Ectodermal cell (in vitro differentiated cells): ENCODE data around the gene TMEM181. TPM values are rescaled to one million over a fixed set of nuclear protein-coding genes. Genes with fewer than 3 reads are reported as not detected.
A peak's percentile ranks its signal among the peaks of the same experiment; 100 is the strongest.

Experiments used
- H3K27ac ChIP-seq: 2 replicates; pipeline ENCODE4 v1.7.0; 2013; ENCODE audit warnings: mild to moderate bottlenecking, low read depth, low read length; ENCODE audit not compliant: insufficient read depth, poor library complexity, severe bottlenecking
- H3K27me3 ChIP-seq: 2 replicates; pipeline ENCODE4 v1.7.0; 2013; ENCODE audit warnings: mild to moderate bottlenecking, low read length; ENCODE audit not compliant: insufficient read depth, control insufficient read depth, poor library complexity, severe bottlenecking
- H3K36me3 ChIP-seq: one replicate; pipeline ENCODE4 v1.7.0; 2013; ENCODE audit warnings: low read length; ENCODE audit not compliant: control insufficient read depth, insufficient read depth
- H3K4me1 ChIP-seq: one replicate; pipeline ENCODE4 v1.7.0; 2013; ENCODE audit warnings: low read length; ENCODE audit not compliant: control insufficient read depth, insufficient read depth
- H3K4me3 ChIP-seq: 2 replicates; pipeline ENCODE4 v1.7.0; 2013; ENCODE audit warnings: low read depth, low read length, control low read depth; ENCODE audit not compliant: insufficient read depth
- H3K9me3 ChIP-seq: 2 replicates; pipeline ENCODE4 v1.7.0; 2013; ENCODE audit warnings: mild to moderate bottlenecking, low read length, moderate library complexity; ENCODE audit not compliant: control insufficient read depth
- WGBS, 2 experiments: methylation state at CpG; one replicate each; pipeline ENCODE4 v1.1.7; 2013; ENCODE audit warnings: missing lambda C conversion rate in 2 of 2; 5-methylcytosine and 5-hydroxymethylcytosine counted together
- polyA plus RNA-seq, 4 experiments: library from polyadenylated mRNA; stranded (reverse); fragments of 50-300 nt; gene quantifications; one replicate each; pipeline ENCODE4 v1.2.3, GENCODE V29; 2013

The TMEM181 gene
- polyA plus RNA-seq (2013, experiment 1 of 4), result 22.5 TPM
- 26.3 TPM for polyA plus RNA-seq (2013, experiment 2 of 4)
- polyA plus RNA-seq (2013, experiment 3 of 4), result 17.5 TPM
- 21.3 TPM for polyA plus RNA-seq (2013, experiment 4 of 4)

GRCh38 chr6:158559895-158560835, at the start of gene TMEM181:
Gene TMEM181, plus strand, starts transcription at chr6:158560091. Its CDS starts 134 bp downstream, at chr6:158560225.
- Histone ChIP-seq H3K9me3 (no peaks in the 10 kb centered on the region), H3K27me3 (no peaks in the 10 kb centered on the region), H3K4me1 (peaks cover 14% of the 10 kb centered on the region), H3K36me3 (no peaks in the 10 kb centered on the region), H3K27ac (no peak within 1 kb of the TSS), H3K4me3 (peak within 1 kb of the TSS; percentile 77)
- 0% methylated on average over 120 of the region's 120 CpGs for WGBS, 2 experiments

- Histone ChIP-seq H3K27ac (no peak overlapping the region), H3K27me3 (no peaks in the 10 kb centered on the region), H3K4me3 (no peak overlapping the region), H3K9me3 (no peaks in the 10 kb centered on the region), H3K4me1 (peaks cover 3% of the 10 kb centered on the region), H3K36me3 (no peaks in the 10 kb centered on the region)
- WGBS, 2 experiments, result 85 to 92% methylated on average over 4 of the region's 4 CpGs
These were observed 47.1 kb upstream of the TMEM181 start for GRCh38 chr6:158512809-158513208.

- Histone ChIP-seq H3K27ac (no peak overlapping the region), H3K27me3 (no peaks in the 10 kb centered on the region), H3K4me3 (no peak overlapping the region), H3K4me1 (peaks cover 12% of the 10 kb centered on the region), H3K36me3 (no peaks in the 10 kb centered on the region), H3K9me3 (no peaks in the 10 kb centered on the region)
- WGBS, 2 experiments, result 90 to 93% methylated on average over 4 of the region's 4 CpGs
These were observed 45.7 kb upstream of the TMEM181 start for GRCh38 chr6:158514176-158514575.

- Histone ChIP-seq H3K4me1 (peaks cover 12% of the 10 kb centered on the region), H3K36me3 (no peaks in the 10 kb centered on the region), H3K9me3 (no peaks in the 10 kb centered on the region), H3K4me3 (no peak overlapping the region), H3K27ac (no peak overlapping the region), H3K27me3 (no peaks in the 10 kb centered on the region)
- 91 to 92% methylated on average over 8 of the region's 8 CpGs for WGBS, 2 experiments
These were observed 44.9 kb upstream of the TMEM181 start for GRCh38 chr6:158514991-158515390.

- Histone ChIP-seq H3K27ac (no peak overlapping the region), H3K27me3 (no peaks in the 10 kb centered on the region), H3K9me3 (no peaks in the 10 kb centered on the region), H3K36me3 (no peaks in the 10 kb centered on the region), H3K4me3 (no peak overlapping the region), H3K4me1 (peaks cover 12% of the 10 kb centered on the region)
- WGBS, 2 experiments, result 94 to 96% methylated on average over 33 of the region's 33 CpGs
These were observed 43.8 kb upstream of the TMEM181 start for GRCh38 chr6:158516098-158516497.

GRCh38 chr6:158517038-158517437, 42.9 kb upstream of the TMEM181 start:
- Histone ChIP-seq H3K36me3 (no peaks in the 10 kb centered on the region), H3K4me1 (peaks cover 12% of the 10 kb centered on the region), H3K27ac (no peak overlapping the region), H3K4me3 (no peak overlapping the region), H3K27me3 (no peaks in the 10 kb centered on the region), H3K9me3 (no peaks in the 10 kb centered on the region)
- 92% methylated on average over 8 of the region's 8 CpGs for WGBS, 2 experiments

GRCh38 chr6:158517581-158517980, 42.3 kb upstream of the TMEM181 start:
- Histone ChIP-seq H3K9me3 (no peaks in the 10 kb centered on the region), H3K36me3 (no peaks in the 10 kb centered on the region), H3K4me1 (peaks cover 12% of the 10 kb centered on the region), H3K4me3 (no peak overlapping the region), H3K27ac (no peak overlapping the region), H3K27me3 (no peaks in the 10 kb centered on the region)
- 84 to 86% methylated on average over 5 of the region's 5 CpGs for WGBS, 2 experiments

GRCh38 chr6:158518191-158519127, 41.4 kb upstream of the TMEM181 start:
- H3K27me3 ChIP-seq, result no peaks in the 10 kb centered on the region
- H3K9me3 ChIP-seq, result no peaks in the 10 kb centered on the region
- no peak overlapping the region for H3K27ac ChIP-seq
- 9 to 14% methylated on average over 17 to 18 of the region's 18 CpGs for WGBS, 2 experiments
- H3K4me3 ChIP-seq, result peak overlapping the region; percentile 37
- peaks cover 12% of the 10 kb centered on the region for H3K4me1 ChIP-seq
- no peaks in the 10 kb centered on the region for H3K36me3 ChIP-seq

- Histone ChIP-seq H3K27ac (no peak overlapping the region), H3K4me3 (no peak overlapping the region), H3K27me3 (no peaks in the 10 kb centered on the region), H3K9me3 (no peaks in the 10 kb centered on the region), H3K4me1 (peaks cover 12% of the 10 kb centered on the region), H3K36me3 (no peaks in the 10 kb centered on the region)
- 66 to 74% methylated on average over 3 of the region's 3 CpGs for WGBS, 2 experiments
These were observed 40.6 kb upstream of the TMEM181 start for GRCh38 chr6:158519300-158519699.

- no peaks in the 10 kb centered on the region for H3K36me3 ChIP-seq
- WGBS, 2 experiments, result 73 to 76% methylated on average over 4 of the region's 4 CpGs
- H3K27ac ChIP-seq, result no peak overlapping the region
- H3K4me3 ChIP-seq, result no peak overlapping the region
- no peaks in the 10 kb centered on the region for H3K27me3 ChIP-seq
- no peaks in the 10 kb centered on the region for H3K9me3 ChIP-seq
- H3K4me1 ChIP-seq, result peaks cover 12% of the 10 kb centered on the region
These were observed 40.1 kb upstream of the TMEM181 start for GRCh38 chr6:158519761-158520160.
